Body of pancreas (tissue), 4 donors: Measurements from ENCODE around the gene TREML1.
"Not testable (repeated sequence)": the region's sequence is repeated elsewhere in the genome, so short reads cannot be mapped to it uniquely, and the experiment has no call there.

Experiments used
- POLR2A ChIP-seq, 3 donors: fragments of 450-650 bp; IDR thresholded peaks; one replicate each; pipeline ENCODE4 v1.6.1; 2016; ENCODE audit warnings: antibody characterized with exemption in 3 of 3, mild to moderate bottlenecking in 2 of 3
- TF ChIP-seq, protein P1 (sequence below), 7 experiments: fragments of 450-650 bp in 4 of 7; fragments of 200-600 bp in 3 of 7; sonication (generic) in 3 of 7; IDR thresholded peaks; one replicate each; pipeline ENCODE4 v1.5.1; 2016 to 2019; ENCODE audit warnings: antibody characterized with exemption in 7 of 7

DNA sequence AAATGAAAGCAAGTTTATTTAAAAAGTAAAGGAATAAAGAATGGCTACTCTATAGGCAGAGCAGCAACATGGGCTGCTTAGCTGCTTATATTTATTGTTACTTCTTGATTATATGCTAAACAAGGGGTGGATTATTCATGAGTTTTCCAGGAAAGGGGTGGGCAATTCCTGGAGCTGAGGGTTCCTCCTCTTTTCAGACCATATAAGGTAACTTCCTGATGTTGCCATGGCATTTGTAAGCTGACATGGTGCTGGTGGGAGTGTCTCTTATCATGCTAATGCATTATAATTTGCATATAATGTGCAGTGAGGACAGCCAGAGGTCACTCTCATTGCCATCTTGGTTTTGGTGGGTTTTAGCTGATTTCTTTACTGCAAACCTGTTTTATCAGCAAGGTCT lies 34.9 kb upstream of the TREML1 start:
- TF ChIP-seq, protein P1, sequence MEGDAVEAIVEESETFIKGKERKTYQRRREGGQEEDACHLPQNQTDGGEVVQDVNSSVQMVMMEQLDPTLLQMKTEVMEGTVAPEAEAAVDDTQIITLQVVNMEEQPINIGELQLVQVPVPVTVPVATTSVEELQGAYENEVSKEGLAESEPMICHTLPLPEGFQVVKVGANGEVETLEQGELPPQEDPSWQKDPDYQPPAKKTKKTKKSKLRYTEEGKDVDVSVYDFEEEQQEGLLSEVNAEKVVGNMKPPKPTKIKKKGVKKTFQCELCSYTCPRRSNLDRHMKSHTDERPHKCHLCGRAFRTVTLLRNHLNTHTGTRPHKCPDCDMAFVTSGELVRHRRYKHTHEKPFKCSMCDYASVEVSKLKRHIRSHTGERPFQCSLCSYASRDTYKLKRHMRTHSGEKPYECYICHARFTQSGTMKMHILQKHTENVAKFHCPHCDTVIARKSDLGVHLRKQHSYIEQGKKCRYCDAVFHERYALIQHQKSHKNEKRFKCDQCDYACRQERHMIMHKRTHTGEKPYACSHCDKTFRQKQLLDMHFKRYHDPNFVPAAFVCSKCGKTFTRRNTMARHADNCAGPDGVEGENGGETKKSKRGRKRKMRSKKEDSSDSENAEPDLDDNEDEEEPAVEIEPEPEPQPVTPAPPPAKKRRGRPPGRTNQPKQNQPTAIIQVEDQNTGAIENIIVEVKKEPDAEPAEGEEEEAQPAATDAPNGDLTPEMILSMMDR (IDR thresholded peaks at IDR 0.05): not testable (repeated sequence)
- not testable (repeated sequence) for TF ChIP-seq POLR2A (IDR thresholded peaks at IDR 0.05)
